Activated CD8-positive, alpha-beta memory T cell treated with anti-CD3 and anti-CD28 coated beads, Interleukin-2, amount 50 U/mL, for 24 hours (primary cell): ENCODE measurements around the gene PDLIM4.
A peak's percentile ranks its signal among the peaks of the same experiment; 100 is the strongest.

Experiments used
- DNase-seq: peaks from one replicate; pipeline ENCODE4 v3.0.0-alpha.2; 2020; ENCODE audit errors: extremely low read depth

PDLIM4 gene

DNA sequence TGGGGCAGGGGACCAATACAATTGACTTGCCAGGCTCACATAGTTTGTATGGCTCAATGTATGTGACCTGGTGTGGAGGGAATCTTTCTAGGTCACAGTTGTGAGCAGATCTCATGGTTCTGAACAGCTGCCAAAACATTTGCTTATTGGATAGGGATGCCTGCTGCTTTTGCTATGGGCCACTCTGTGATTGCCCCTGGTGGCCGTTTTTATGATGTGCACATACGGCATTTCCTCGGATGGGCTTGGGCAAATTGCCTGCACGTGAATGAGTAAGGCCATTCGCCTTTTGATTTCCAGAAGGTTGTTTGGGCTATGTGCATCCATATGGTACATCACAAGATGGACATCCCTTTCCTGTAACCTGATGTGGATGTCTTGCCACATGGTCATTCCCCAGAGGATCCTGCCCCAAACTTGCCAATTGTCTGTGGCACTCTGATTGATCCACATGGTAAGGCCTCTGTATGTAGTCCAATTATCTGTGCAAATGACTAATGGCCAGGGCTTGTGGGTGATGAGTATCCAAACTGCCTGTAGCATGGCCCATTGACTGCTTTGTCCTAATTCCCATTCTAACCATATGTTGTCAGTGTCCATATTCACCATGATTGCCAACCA is 26.0 kb downstream of the PDLIM4 start:
- DNase-seq: no peak

DNA sequence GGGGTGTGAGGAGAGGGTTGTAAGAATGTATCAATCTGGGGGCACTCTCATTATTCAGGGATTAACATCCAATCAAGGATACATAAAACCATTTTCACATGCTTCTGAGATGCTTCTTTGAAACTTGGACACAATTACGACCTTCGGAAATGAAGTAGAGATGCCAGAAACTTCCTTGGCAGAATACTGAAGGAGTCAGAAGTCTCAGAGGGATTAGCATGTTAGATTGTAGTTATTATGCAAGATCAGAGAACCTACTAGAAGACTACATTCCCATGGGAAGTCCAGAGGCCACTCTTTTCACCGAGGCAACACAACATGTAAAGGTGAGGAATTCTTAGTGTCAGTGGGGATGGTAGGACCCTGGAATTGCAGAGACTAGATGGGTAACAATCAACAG is 31.6 kb downstream of the PDLIM4 start:
- DNase-seq: no peak

DNA sequence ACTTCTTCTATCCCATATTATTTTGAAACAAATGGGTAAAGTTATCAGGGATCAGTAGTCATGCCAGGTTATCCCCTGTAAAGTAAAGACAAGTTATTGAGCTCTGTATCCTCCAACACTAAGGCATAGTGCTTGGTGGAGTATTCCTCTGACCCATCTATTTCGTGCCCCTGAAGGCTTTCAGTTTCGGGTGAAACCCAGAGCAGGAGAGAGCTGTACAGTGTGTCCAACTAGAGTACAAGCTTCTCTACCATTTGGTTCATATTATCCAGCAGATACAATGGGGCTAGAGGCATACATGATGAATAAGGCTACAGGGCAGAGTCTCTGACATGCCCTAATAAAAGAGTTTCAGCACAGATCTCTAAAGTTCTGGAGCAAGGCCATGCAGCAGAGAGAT is 33.5 kb downstream of the PDLIM4 start:
- no peak for DNase-seq

DNA sequence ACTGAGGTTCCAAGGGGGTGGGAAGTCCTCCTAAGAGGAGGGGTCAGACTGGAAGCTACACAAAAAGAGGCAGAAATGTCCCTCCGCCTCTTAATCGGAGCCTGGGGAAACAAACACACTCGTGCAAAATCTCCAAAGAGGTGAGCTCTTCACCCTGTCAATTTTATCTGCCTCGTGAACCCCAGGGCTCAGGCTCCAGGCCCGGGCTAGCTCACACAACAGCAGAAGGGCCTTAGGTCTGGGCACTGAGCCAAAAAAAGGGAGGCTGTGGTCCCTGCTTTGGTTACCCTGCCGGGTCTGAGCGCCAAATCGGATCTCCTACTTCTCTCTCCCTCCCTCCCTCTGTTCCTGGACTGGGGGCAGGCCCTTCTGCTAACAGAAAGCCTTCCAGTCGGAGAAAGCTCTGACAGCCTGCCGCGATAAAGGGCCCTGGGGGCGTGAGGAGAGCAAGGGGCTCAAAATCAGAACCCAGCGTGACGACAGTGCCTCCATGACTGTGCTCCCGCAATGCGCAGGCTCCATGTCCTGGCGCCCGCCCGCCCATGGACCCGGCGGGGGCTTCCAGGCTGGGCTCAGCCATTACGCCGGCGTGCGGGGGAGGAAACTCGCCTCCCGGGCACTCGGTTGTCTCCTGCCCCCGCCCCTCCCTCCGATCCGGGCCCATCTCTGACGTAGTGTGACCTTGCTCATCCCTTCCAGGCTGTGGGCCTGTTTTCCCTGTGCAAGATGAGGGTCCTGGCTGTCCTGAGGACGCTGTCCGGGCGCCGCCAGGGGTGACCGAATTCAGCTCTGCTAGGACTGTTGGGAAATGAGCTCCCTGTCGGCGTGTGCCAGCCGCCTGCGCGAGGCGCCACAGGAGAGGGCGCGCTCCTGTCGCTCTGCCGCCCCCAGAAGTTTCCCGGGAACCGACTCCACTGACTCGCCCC is 35.8 kb downstream of the PDLIM4 start:
- DNase-seq: peak; percentile 50

DNA sequence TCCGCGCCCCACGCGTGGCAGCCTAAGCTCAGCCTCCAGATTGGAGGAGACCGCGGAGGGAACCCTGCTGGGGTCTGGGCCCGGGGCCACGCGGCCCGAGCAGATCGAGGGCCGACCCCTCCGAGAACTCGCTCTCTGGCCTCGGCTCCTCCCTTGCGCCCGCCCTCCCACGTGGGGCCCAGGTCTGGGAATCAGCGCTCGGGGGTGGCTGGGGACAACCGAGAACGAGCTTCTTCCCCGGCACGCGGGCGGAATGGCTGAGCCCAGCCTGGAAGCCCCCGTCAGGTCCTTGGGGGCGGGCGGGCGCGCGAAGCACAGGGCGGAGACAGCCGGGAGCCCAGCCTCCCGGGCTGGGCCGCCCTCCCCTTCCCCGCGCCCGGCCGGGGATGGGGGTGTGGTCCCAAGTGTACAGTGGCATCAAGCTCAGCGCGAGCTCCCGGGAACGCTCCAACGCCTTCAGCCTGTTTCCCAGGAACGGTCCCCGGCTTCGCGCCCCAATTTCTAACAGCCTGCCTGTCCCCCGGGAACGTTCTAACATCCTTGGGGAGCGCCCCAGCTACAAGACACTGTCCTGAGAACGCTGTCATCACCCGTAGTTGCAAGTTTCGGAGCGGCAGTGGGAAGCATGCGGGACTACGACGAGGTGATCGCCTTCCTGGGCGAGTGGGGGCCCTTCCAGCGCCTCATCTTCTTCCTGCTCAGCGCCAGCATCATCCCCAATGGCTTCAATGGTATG is 36.7 kb downstream of the PDLIM4 start, which contains the start of gene SLC22A4:
Gene SLC22A4, plus strand, starts transcription at position 403 of the 736 bp plus-strand sequence. Its CDS starts 223 bp downstream, at position 626.
- peak; percentile 62 for DNase-seq

DNA sequence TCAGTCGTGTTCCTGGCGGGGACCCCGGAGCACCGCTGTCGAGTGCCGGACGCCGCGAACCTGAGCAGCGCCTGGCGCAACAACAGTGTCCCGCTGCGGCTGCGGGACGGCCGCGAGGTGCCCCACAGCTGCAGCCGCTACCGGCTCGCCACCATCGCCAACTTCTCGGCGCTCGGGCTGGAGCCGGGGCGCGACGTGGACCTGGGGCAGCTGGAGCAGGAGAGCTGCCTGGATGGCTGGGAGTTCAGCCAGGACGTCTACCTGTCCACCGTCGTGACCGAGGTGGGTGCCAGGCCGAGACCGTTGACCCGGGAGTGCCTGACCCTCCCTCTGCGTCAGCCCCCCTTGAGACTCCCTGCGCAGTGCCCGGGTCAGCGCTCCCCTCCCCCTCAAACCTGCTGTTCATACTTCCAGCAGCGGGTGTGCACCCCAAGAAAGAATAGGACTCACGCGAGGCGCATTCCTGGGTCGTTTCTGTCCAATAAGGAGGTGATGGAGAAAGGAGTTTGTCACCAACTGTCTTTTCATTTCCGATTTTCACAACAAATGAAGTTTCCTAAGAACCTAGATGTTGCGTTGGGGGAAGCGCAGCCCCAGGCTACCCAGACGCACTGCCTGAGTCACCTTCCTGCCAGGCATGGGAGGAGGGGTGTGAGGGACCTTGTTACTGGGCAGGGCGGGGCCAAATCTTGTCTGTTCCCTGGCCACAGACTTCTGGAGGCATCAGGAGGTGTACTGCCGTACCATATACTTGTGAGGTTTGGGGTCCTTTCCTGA is 37.4 kb downstream of the PDLIM4 start:
- DNase-seq: peak; percentile 59

DNA sequence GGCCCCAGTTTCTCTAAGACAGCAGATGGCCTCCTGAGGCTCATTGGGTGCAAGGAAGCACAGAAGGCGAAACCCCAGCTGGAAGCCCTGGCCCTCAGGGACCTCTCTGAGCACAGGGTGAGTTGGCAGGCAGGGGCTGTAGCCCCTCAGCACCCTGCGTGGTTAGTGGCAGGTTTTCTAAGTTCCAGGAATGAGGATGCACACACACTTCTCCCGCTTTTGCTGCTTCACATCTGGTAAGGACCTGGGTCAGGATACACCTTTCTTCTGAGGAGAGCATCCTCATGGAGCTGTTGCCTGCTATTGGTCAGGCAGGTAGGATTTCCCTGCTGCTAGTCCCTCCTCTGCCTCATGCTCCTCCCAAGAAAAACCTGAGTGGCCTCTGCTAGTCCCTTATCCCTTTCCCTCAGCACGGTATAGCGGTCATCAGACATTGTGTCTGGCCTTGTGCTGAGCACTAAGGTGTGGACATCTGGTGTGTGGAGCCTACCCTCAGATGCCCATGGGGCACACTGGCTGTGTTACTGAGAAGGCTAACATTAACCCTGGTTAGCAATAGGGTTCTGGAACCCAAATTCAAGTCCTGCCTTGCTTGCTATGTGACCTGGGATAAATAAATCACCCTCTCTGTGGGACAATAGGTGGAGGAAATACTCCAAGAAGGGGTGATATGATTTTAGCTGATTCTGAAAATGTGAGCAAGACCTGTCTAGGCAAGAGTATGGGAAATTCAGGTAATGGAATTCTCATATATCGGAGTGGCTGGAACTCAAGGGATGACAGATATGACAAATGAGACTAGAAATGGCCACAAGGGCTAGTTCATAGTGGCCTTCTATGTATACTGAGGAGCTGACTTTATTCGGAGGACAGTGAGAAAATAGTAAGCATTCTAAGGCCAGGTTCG is 38.3 kb downstream of the PDLIM4 start:
- DNase-seq: no peak

DNA sequence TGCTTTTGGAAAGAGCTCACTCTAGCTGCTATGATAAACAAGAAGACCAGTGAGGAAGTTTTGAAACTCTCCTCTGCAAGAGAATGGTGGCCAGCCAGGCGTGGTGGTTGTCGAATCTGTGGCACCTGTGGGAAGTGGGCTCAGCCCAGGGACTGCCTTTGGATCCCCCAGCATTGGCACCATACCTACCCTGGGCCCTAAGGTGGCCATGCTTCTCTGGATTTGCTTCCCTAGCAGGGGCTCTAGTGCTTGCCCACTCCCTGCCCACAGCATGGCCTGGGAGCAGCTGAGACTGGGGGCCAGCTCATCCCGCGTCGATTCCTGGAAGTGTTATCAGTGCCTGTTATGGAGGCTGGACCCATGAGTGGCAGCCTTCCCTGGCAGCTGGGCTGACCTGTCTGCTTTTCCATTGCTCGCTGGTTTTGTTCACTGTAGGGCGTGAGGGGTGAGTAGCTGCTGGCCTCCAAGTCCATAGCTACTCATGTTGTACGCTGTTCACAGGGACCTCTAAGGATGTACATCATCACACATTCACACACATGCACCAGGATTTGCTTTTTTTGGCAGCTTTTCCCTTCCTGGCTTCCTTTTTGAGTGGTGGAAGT is 39.0 kb downstream of the PDLIM4 start:
- DNase-seq: no peak

DNA sequence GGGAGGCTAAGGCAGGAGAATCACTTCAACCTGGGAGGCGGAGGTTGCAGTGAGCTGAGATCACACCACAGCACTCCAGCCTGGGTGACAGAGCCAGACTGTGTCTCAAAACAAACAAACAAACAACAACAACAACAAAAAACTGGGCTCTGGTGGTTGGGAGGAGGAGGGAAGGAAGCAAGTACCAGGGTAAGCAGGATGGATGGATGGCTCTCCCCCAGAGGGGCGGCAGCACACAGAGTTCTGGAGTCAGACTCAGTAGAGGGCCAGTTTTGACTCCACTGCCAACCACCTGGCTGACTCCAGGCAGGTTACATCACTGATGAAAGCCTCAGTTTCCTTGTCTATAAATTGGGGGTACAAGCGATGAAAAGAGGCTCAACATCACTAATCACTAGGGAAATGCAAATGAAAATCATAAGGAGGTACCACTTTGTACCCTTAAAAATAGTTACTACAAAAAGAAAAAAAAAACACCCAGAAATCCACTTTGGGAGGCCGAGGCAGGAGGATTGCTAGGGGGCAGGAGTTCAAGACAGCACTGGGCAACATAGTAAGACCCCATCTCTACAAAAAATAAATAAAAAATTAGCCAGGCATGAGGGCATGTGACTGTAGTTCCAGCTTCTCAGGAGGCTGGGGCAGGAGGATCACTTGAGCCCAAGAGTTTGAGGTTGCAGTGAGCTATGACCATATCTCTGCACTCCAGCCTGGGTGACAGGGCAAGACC is 39.9 kb downstream of the PDLIM4 start:
- no peak for DNase-seq

DNA sequence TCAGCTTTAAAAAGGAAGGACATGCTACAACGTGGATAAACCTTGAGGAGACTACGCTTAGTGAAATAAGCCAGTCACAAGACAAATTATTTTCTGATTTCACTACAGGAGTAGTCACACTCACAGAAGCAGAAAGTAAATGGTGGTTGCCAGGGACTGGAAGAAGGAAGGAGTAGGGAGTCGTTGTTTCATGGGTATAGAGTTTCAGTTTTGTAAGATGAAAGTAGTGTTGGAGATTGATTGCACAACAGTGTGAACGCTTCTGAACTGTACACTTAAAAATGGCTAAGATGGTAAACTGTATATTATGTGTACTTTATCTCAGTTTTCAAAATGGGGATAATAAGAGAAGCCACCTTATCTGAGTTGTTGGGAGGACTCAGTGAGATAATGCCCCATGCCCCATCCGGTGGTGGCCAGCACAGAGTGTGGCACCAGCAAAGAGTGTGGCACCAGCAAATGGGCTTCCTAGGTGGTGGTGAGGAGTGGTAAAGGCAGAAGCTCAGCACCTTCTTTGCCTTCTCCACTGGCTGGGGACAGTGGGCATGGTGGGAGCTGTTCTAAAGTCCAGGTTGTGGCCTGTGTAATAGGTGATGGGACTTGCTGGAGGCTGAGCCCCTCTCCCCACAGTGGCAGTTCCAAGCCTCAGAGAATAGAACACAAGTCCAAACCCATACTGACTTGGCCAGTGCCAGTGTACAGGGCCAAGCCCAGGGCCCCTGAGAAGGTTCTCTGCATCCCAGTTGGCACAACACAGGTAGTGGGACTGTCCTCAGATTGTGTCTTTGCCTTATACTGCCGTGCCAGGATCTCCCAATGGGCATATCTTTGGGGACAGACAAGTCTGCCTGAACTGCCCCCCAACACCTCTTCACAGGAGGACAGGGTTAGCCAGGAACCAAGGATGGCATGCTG is 41.1 kb downstream of the PDLIM4 start:
- DNase-seq: no peak

DNA sequence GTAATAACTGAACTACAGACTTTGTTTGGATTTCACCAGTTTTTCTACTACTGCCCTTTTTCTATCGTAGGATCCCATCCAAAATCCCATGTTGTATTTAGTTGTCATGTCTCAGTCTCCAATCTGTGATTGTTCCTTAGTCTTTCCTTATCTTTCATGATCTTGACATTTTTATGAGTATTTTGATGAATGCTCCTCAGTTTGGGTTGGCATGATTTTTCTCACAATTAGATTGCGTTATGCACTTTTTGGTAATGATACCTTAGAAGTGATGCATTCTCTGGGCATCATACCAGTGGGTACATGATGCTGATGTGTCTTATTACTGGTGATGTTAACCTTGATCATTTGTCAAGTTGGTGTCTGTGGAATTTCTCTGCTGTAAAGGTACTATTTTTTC is 42.4 kb downstream of the PDLIM4 start:
- no peak for DNase-seq

DNA sequence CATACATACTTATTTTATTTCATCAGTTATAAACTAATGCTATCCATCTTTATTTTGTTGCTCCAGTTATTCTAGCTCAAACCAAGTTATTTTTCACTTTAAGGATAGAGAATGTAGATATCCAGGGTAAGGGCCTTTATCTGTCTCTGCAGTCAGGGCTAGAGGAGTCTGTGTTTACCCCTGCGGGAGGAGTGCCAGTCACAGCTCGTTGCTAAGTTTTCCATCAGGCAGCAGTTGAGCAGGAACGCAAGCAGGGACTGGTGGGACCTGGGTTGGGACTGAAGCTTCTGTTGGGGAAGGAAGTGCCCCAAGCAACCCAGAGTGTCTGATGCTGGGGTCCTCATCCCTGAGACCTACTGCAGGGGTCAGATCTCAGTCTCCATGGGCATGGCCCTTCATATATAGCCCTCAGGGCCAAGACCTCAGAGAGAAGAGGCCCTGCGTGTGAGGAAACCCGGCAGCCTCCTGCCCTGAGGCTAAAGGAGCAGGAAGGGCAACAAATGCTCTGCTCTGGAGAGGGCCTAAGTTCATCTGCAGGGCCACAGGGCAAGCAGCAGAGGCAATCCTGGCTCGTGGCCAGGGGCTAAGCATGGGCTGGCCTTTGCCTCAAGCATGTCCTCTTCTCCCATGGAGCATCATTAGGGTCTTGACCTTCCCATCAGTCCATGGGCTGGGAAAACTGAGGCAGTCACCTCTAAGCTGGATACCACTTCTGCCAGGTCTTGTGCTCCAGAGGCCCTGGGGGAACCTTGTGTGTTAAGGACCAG is 43.3 kb downstream of the PDLIM4 start:
- DNase-seq: no peak

DNA sequence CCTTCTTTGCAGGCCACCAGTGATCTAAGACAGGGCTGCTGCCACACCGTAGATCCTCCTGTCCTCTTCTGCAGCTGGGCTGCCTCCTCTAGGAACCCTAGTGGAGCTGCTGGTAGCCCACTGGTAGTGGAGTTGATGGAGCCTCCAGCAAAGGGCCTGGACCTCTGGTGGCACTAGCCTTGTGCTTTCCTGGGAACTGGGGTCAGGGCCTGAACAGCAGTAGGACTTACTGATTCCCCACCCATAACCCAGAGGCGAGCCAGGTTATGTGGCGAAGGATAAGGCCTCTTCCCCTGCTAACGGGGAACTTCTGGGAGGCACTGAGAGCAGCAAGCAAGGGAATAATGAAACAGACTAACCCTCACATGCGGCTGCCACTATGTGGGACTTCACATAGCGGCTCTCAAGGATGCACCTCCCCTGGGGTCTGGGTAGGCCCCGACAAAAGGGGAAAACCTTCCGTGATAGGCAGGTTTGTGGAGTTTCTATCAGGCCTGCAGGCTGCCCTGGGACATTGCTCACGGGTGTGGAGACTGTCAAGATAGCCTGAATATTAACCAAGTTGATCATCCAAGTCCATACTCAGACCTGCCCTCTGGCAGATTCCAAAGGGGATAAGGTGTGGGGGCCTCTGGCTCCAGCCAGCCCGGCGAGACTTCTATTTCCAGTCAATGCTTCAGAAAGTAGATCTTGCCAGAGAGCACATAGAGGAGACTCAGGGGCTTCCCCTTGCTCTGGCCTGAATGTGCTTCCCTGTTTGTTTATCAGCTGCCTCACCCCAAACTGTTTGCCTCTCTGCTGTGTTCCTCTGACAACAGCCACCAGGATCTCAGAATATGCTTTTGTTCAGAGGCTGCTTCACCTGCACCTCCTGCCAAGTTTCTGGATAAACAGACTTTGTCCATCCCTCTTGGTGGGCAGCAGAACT is 44.1 kb downstream of the PDLIM4 start:
- DNase-seq: no peak

DNA sequence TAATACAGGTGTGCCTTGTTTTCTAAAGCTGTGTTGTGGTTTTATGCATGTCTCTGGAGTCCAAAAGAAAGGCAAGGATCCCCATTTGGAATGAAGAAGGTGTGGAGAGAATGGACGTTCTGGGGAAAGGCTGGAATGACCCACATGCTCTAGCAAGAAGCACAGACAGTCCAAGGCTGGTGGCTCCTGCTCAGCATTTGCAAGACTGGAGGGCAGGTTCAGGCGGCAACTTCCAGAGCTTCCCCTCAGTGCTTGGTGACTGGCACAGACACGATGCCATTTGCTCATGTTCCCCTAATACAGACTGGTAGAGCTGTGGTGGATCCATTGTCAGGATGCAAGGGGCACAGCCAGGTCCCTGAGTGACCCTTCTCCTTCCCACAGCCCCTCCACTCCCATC is 44.9 kb downstream of the PDLIM4 start:
- no peak for DNase-seq

DNA sequence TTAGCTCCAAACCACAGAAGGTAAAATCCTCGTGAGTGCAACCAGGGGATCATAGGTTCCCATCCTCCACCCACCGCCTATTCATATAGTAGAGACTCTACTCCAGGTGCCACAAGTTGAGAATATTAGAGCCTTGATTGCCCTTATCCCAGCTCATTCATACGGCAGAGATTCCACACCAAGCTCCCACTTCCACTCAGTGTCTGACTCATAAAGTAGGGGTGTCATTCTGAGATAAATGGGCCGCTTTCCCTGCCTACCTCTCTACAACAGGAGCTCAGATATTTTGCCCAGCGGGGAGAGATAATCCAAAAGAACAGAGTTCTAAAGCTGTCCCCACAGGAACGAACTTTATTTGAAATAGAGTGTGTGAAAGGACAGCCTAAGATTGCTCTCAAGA is 46.1 kb downstream of the PDLIM4 start:
- DNase-seq: no peak

DNA sequence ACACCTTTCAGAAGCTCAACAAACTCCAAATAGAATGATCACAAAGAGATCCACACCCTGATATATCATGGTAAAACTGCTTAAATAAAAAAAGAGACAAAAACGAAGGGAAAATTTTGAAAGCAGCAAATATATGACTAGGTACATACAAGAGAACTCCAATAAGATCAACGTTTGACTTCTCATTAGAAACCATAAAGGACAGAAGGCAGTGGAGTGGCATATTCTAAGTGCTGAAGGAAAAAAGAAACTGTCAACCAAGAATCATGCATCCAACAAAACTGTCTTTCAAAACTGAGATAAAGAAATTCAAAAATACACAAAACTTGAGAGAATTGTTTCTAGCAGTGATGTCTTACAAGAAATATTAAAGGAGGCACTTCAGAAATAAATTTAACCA is 47.9 kb downstream of the PDLIM4 start:
- DNase-seq: no peak

DNA sequence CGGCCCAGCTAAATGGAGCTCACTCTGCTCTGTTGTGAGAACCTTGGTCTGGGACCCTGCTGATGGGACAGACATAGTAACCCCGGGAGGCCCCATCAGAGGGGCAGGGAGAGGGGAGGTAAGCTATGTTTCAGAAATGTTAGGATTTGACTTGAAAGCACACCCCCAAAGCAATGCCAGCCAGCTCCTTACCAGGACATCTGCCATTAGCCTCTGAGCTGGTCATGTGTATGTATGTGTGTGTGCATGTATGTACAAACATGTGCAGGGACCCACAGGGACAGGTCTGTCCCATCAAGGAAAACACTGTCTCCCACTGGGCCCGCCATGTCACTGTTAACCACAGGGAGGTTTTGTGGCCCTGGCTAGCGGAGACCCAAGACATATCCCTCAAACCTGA is 51.2 kb downstream of the PDLIM4 start:
- DNase-seq: no peak
